GM18508 (cell line): ENCODE results near the gene EVPL.

Source experiments
- ATAC-seq: cut with Tn5 transposase; IDR thresholded peaks from one replicate; pipeline ENCODE4 v1.9.1; 2021; ENCODE audit warnings: moderate number of reproducible peaks; ENCODE audit not compliant: insufficient read depth, unreplicated experiment

EVPL gene

DNA sequence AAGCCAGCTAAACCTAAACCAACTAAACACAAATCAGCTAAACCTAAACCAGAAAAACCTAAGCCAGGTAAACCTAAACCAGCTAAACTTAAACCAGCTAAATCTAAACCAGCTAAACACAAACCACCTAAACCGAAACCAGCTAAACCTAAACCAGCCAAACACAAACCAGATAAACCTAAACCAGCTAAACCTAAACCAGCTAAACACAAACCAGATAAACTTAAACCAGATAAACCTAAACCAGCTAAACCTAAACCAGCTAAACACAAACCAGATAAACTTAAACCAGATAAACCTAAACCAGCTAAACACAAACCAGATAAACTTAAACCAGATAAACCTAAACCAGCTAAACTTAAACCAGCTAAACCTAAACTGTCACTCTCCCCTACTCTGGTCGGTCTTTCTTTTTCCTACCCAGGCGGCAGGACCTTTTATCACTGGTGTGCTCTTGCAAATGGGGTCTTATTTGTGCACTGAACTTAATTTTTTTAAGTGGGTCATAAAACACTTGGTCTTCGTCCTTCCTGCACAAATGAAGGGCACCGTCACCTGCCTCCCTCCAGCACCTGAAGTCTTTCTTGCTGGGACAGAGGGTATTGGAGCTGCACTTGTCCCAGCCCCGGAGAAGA is 7.2 kb downstream of the EVPL start:
- ATAC-seq: no peak

DNA sequence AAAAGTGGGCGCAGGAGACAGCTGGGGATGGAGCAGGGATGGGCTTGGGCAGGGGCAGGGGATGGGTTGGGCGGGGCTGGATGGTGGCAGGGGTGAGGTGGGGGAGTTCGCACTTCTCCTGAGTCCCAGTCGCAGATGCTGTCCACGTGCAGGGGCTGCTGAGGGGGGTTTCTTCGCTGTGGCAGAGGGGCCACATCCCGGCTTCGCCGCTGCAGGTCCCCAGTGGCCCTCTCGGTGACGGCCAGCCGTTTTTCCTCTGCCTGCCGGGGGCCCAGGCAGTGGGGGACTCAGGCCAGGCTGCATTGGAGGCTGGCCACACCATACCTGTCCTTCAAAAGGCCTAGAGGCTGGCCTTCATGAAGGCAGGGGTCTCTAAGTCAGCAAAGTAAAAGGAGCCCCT is 8.3 kb downstream of the EVPL start:
- ATAC-seq: no peak

DNA sequence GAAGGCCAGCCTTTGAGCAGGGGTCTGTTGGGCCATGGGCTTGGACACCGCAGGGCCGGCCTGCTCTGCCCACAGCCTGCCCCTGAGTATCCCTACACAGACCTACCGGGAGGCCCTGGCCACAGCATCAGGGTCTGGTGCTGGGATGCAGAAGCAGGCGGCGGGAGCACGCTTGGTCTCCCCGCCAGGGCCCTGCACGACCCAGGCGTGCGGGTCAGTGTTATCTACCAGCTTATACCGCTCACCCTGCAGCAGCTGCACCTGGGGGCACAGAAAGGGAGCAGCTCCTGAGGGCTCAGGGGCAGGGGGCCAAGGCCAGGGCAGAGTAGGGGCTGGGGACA is 8.8 kb downstream of the EVPL start:
- ATAC-seq: no peak

DNA sequence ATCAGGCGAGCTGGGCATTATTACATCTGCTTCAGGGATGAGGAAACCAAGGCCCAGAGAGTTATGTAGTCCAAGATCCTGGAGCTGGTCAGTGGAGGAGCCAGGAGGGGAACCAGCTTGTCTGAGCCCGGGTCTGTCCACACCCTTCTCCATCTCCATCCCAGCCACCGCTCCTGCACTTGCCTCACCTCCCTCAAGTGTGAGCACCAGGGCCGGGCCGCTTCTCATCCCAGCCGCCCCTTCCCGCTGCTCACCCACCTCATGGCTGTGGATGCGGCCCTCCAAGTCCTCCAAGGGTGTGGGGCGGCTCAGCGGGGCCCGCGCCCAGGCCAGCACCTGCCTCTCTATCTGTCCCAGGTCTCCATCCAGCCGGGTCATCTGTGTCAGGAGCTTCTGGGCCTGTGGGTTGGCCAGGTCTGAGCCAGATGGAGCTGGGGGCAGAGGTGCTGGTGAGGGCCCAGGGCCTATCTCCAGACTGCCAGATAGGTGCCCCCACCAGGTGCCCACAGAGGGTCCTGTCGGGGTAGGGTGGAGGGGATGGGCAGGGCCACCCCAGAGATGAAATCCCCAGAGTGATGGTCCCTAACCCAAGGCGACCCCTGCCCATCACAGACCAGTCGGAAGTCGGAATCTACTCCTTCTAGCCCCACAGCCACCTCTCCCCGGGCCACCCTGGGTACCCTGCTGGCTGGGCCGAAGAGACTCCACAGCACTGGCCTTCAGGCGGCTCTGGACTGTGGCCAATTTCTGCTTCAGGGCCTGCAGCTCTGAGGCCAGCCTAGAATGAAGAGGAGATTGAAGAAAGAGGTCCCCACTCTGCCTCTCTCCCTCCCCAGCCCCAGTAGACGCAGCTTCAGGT is 9.4 kb downstream of the EVPL start:
- ATAC-seq: no peak

DNA sequence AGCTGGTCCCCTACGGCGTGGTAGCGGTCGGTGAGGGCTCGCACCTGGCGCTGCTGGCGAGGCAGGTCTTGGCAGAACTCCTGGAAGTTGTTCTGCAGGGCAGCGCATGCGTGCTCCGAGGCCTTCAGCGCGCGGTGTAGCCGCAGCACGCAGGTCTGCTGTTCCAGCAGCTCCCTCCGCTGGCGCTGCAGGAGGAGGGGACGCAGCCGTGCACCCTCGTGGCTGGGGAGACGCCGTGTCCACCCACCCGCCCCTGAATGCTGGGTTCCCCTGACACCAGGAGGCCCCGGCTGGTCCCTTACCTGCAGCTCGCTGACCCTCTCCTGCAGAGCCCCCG is 12.2 kb downstream of the EVPL start:
- ATAC-seq: no peak

DNA sequence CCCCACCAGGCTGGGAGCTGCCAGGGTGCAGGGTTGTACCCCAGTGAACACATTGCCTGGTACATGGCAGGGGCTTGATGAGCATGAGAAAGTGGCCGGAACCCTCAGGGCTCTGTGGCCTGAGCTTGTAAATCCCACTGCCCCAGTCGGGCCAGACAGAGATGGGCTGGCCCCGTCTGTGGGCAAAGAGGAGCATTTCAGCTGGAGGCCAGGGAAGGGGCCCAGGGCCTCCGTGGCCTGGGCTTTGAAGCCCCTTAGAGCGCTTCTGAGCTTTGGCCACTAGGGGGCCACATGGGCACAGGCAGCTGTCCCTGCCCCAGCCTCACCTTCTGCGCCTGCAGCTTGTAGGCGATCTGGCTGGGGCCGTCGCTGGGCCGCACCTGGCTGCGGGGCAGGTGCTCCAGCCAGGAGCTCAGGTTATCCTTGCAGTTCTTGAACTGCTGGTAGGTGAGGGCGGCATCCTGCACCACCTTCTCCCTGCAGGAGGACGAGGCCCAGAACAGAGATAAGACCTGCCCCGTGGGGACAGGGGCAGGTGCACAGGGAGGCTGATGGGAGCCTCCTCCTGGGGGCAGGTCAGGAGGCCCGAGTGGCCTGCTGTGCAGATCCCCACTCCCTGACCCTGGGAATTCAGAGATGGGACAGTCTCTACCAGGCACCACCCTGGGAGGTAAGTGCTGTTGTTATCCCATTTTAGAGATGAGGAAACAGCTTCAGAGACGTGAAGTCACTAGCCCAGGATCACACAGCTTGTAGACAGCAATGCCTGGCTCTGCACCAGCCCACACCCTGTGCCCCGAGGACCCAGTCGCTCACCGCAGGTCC is 12.8 kb downstream of the EVPL start:
- no peak for ATAC-seq

DNA sequence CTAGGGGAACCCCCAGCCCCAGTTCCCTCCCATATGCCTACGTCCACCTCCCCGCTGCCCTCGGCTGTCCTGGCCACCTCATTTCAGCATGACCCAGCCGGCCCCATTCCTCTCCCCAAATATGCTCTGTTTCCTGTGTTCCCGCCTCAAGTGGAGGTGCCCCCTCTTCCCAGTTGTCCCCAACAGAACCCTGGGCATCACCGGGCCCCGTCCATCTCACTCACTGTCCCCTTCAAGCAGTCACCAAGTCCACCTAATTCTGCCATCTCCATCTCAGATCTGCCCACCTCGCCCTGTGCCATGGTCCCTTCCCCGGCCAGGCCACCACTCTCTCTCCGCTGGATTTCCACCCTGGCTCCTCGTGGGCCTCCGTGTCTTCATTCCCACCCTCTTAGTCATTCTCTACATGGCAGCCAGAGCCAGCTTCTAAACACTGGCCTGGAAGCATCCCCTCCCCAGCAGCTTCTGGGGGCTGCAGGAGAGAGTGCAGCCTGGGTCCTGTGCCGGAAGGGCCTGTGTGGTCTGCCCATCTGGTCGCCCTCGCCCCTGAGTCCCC is 13.7 kb downstream of the EVPL start:
- no peak for ATAC-seq

DNA sequence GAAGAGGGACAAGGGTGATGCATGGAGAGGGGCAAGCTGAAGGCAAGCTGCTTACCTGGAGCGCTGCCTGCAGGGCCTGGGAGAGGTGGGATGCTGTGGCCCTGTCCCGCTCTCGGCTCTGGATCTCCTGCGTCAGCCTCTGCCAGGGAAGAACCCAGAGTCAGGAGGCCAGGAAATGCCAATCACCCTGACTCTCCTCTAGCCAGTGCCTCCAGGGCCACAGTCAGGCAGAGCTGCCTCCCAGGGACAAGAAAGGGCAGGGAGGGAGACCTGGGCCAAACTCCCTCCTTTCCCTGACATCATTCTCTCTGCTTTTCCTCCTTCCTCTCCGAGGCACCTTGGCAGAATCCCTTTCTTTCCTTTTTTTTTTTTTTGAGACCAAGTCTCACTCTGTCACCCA is 15.2 kb downstream of the EVPL start:
- ATAC-seq: no peak

DNA sequence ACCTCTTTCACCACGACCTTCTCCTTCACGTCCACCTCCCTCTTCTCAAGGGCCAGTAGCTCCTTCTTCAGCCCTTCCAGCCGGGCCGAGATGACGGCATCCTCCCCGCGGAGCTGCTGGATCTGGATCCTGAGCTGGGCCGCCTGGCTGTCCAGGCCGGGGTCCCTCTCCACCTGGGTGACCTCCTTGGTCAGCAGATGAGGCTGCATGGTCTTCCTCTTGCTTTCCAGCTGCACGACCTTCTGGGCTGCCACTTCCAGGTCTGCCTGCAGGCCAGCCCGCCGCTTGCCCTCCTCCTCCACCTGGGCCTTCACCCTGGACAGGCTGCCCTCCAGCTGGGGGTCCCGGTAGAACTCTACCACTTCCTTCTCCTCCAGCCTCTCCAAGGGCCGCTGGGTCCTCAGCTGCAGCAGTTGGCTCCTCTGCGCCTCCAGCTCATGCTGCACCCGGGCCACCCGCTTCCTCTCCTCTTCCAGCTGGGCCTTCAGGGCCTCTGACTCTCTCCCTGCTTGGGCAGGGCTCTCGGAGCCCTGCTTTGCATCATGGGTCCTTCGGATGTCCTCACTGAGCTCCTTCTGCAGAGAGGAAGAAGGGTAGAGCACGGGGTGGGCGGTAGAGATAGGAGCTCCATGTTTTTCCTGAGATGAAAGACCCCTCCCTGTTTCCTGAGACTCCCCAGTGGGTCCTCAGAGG is 17.0 kb downstream of the EVPL start:
- ATAC-seq: no peak

DNA sequence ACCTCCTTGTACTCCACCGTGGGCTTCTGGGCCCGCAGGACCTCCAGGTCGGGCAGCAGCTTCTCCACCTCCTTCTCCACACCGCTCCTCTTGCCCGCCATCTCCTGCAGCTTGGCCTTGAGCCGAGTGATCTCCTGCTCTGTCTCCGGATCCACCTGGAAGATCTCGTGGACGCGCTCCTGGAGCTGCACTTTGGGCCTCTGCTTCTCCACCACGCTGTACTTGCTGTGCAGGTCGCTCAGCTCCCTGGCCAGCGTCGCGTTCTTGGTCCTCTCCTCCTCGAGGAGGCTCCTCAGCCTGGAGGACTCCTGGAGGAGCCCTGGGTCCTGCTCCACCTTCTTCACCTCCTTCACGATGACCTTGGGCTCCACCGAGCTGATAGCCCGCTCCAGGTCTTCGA is 17.7 kb downstream of the EVPL start:
- ATAC-seq: no peak

DNA sequence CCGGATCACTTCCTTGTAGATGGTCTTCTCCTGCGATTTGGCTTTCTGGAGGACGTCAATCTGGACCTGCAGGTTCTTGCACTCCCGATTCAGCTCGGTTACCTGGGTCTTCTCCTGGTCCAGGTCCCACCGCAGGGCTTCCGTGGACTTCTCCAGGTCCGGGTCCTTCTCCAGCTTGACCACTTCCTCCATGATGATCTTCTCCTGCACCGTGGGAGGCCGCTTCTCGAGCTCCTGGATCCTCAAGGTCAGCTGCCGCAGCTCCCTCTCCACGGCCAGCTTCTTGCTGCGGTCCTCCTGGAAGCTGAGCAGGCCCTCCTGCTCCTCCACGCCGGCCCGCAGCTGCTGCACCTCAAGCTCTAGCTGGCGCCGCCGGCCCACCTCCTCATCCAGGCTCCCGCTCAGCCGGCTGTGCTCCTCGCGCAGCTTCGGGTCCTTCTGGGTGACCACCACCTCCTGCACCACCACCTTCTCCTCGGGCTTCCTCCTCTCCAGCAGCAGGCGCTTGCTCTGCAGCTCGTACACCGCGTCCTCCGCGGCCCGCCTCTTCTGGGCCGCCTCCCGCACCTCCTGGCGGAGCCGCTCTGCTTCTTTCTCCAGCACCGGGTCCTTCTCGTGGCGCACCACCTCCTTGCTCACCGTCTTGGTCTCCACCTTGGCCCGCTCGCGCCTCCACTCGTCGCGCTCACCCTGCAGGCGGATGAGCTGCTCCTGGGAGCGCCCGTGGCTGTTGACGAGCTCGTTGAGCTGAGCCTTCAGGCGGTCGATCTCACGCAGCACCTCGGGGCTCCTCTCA is 18.3 kb downstream of the EVPL start:
- ATAC-seq: no peak

DNA sequence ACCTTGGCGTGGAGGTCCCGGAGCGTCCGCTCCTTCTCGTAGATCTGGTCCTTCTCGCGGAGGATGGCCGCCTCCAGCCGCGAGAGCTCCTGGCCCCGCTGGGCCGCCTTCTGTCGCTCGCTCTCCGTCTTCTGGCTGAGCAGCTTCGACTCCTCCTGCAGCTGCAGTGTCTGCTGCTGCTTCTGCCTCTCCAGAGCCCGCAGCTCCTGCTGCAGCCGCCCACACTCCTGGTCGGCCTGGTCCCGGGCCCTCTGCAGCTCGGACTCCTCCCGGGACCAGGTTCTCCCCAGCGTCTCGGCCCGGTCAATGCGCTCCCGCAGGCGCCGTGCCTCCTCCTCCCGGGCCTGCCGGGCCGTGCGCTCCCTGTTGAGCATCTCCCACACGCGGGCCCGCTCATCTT is 18.9 kb downstream of the EVPL start:
- no peak for ATAC-seq

DNA sequence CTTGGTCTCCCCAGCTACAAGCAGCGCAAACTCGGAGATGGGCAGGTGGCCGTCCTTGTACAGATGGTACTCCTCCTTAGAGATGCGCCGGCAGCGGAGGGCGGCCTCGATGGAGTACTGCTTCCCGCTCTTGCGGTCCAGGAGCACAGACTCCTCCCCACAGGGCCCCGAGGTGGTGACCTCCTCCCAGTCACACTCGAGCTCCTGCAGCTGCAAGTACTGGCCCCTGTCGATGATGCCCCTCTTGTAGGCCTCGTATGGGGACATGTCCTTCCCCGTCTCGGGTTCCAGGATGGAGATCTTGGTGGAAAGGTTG is 19.3 kb downstream of the EVPL start:
- no peak for ATAC-seq

DNA sequence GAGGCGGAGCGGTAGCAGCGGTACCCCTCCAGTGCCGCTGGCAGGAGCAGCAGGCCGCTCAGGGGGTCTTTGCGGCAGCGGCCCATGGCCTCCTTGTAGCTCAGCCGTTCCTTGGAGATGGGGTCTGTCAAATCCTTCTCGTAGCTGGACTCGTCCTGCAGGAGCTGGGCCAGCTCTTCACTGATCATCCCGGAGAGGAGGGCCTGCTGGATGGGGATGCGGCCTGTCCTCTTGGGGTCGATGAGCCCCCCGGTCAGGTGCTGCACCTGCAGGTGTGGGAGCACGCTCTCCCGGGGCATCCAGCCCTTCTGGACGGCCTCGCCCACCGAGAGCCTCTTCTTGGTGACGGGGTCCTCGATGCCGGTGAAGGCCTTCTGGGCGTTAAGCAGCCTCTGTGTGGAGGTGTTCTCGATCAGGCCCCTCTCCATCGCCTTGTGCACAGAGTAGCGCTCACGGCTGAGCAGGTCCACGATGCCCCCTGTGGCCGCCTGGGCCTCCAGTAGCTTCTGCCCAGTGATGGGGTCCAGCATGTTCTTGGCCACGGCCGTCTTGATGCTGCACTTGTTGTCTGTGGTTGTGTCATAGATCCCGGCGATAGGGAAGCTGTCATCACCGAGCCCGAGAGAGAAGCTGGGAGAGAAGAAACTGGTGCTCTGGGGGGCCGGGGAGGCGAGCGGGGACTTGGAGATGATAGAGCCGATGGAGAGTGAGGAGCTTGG is 19.8 kb downstream of the EVPL start:
- ATAC-seq: no peak

DNA sequence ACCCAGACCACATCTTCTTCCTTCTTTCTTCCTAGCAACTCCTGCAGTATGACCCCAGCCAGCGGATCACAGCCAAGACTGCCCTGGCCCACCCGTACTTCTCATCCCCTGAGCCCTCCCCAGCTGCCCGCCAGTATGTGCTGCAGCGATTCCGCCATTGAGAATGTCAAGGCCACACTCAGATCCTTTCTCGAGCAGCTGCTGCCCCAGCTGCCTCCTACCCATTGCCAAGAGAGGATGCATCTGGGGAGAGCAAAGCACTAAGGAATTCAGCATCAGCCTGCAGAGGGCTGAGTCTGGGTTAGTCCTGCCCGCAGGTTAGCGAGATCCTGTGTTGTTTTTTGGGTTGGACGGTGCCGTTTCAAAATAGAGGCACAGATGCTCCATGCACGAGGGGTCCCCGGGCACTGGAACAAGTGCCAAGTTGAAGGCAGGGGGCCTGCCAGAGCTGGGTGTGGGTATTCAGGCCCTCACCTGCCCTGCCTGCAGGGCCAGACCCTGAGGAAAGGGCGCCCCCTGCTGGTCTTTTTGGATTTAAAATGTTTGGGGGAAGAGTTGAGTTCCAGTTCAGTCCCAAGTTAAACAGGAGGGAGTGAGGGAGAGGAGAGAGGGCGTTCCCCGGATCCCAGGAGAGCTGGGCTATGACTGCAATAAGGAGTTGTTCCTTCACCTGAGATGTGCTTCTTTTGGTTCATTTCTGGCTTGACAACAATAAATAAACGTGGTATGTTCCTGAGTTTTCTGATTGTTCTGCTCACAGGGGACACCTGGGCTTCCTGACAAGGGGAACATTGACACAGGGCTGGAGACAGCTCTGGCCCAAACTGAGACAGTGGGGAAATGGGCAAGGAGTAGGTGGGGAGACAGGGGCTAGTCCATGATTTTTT is 21.6 kb downstream of the EVPL start:
- ATAC-seq: no peak

DNA sequence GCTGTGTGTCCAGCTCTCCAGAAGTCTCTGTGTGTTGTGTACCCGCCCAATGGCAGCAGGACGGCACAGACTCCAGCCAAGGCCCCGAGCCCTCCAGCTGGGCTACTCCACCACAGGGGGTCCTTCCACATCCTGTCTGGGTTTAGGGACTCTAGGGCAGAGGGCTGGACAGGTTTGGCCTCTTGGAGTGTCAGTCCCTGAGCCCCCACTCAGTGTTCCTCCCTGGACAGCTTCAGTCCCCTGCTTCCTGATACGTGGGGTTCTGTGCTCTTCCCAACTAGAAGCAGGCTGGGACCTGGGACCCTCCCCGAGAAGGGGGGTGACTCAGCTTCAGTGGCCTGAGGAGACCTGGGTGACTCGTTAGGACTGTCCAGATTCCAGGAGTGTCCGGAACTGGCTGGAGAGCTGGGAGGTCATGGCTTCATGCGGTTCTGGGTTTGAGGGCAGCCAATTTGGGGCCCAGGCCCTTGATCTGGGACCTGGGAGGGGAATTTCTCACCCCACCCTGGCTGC is 22.3 kb downstream of the EVPL start:
- ATAC-seq: no peak

DNA sequence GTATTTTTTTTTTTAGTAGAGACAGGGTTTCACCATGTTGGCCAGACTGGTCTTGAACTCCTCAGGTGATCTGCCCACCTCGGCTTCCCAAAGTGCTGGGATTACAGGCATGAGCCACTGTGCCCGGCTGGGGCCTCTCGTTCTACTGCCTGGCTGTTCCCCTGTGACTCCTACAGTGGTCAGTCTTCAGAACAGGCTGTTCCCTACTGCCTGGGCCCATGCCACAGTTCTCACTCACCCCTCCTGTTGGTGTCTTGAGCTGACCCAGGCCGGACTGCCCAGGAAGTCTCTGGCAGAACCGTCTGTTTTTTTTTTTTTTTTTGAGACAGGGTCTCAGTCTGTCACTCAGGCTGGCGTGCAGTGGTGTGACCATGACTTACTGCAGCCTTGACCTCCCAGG is 23.2 kb downstream of the EVPL start:
- ATAC-seq: no peak

DNA sequence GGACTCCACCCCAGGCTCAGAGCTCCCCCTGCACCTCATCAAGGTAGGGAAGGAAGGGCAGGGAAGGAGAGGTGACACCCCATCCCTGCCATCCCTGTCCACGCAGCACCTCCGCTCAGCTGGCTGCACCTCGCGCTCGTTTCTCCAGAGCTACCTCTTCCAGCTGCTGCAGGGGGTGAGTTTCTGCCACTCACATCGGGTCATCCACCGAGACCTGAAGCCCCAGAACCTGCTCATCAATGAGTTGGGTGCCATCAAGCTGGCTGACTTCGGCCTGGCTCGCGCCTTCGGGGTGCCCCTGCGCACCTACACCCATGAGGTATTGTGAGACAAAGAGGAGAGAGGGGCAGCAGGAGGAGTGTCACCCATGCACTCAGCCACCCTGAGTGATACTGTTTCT is 25.0 kb downstream of the EVPL start:
- ATAC-seq: no peak
